Cortex of kidney (tissue), 1 donor: ENCODE data around the gene FAM149A.

ENCODE experiments used
- DNase-seq: peaks from one replicate; lab custom pipeline; 2025; lab: John Stamatoyannopoulos, UW

FAM149A gene

GRCh38 chr4:186158966-186159365 lies 54.5 kb downstream of the FAM149A start:
- no peak for DNase-seq

DNA sequence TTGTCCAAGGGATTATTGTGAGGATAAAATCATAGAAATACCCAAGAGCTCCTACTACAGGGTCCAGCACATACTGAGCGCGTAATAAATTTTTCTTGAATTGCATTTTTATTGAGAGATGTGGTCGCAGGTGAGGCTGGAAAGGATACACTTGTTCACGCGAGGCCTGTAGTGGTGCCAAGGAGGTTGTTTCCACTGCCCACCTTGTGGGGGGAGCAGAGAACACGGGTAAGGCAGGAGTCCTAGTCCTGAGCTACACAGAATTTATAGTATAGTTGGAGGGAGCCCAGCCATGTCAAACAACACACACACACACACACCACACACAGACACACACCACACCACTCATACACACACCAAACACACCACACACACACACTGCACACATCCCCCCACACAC lies 55.1 kb downstream of the FAM149A start:
- DNase-seq, result no peak

DNA sequence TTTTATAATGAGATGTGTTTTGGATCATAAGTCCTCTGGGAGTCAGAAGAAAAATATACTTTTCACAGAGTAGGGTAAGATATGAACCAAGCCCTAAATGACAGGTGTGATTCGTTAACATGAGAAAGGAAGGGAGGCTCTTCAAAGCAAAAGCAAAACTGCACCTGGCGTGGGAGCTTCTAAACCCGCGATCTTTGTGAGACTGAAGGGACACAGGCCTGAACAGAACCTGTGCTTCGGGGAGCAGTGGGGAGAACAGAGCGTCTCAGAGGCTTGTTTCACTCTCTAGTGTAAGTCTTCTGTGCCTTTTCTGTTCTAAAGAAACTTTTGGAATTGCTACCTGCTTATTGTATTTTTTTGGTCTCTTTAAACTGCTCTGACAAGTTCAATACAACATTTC lies 56.6 kb downstream of the FAM149A start:
- no peak for DNase-seq

DNA sequence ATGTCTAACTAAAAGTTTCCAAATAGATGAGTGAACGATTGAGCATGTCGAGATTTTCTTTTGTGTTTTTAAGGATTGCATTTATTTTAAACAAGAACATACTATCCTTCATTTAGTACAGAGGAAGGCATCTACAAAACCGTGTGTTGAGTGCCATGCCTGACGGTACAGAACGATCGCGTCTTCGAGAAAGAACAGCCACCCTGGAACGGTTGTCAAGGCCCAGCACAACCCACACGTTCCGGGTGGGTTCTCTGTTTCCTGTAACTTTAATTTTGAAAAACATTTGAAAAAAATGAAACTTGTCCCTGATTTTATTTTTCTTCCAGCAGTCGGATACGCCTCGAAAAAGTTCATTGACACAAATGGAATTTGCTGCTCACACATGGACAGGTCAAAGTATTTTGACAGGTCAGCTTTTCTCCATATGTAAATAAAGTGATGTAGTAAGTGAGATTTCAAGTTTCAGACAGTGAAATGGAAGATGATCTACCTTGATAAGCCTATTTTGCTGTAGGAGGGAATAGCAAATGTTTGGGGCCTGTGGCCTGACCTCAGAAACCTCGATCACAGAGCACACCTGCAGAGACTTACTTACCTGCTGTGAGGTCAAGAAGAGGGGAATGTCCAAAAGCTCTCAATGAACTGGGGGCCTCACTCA lies 62.5 kb downstream of the FAM149A start:
- DNase-seq, result no peak

DNA sequence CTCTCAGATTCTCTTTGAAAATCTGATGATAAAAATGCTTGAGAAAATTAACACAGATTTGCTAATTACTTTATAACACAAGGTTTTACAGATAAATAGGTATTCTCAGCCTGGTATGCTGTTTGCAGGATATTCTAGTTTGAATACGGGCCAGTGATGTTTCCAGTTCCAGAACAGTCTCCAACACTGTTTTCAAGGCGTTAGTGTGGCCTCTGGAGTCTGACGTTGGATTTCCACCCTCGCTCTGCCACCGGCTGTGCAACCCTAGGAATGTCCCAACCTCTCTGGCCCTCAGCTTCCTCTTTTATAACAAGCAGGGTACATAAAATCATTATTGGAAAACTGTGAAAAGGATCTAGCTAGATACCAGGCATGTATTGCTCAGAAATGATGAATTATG lies 63.1 kb downstream of the FAM149A start:
- no peak for DNase-seq

DNA sequence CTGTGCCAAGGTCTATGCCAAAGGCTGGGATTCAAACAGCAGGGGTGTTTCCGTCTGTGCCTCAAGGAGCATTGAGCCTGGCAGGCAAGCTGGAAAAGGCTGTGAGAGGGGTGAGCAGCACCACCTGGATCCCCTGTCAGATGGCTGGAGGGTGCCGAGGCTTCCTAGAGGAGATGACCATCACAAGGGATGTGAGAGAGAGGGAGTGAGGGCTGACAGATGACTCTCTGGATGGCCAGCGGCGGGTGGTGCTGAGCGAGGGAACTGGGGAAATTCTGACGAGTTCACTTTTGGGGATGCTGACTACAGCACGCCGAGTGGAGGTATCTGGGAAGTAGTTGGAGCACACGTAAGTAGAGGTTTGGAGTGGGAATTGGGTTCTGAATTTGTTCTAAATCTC lies 64.2 kb downstream of the FAM149A start:
- no peak for DNase-seq

DNA sequence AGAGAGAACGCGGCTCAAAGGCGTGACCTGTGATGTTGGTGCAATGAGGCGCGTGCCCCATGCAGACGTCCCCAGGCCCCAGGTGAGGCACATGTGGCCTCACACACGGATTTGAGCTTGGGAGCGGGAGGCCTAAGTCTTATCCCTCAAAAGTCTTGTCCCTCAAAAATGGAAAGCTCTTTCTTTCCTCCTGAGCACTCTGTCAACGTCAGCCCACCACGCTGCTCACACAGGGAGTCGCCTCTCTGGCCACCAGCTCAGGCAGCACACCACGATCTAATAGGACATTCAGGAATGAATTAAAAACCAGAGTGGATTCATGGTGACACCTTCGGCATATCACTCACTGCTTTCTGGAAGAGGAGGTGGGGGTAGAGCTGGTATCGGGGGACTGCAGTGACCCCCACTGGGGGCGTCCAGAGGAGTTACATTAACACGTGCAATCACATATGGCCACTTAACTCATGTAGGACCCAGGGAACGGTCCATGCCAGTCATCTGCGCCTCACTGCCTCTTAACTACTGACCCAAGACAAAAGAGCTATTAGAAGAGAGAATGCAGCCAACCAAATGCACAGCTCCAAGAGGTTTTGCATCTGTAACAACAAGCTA lies 64.9 kb downstream of the FAM149A start:
- DNase-seq, result no peak

GRCh38 chr4:186169945-186170802 lies 65.7 kb downstream of the FAM149A start:
- DNase-seq, result no peak

- DNase-seq, result no peak
Observed at GRCh38 chr4:186170966-186171365, 66.5 kb downstream of the FAM149A start.

DNA sequence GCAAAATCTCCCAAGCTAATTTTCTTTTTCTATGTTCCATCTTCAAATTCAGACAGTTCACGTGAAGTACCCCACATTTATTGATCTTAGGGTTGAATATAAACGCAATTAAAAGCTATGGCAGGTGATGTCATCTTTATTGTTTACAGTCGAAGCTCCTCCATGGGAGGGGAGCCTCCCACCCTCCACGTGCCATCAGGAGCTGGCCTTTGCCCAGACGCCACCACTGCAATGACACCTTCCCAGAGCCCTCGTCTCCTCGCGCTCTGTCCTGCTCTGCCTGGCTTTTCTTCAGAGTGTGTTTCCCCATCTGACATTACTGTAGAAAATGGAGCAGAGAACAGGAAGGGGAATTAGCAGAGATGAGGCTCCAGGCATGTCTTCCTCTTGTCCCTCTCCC lies 68.0 kb downstream of the FAM149A start:
- DNase-seq, result no peak

DNA sequence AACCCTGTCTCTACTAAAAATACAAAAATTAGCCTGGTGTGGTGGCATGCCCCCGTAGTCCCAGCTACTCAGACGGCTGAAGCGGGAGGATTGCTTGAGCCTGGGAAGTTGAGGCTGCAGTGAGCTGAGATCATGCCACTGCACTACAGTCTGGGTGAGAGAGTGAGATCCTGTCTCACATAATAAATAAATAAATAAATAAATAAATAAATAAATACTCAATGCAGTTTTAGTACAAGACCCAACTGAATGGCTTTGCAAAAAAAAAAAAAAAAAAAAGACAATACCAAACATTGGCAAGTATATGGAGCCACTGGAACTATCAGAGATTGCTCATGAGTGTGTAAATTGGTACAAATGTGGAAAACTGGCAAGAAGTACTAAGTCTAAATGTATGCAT lies 83.6 kb downstream of the FAM149A start:
- DNase-seq, result no peak

DNA sequence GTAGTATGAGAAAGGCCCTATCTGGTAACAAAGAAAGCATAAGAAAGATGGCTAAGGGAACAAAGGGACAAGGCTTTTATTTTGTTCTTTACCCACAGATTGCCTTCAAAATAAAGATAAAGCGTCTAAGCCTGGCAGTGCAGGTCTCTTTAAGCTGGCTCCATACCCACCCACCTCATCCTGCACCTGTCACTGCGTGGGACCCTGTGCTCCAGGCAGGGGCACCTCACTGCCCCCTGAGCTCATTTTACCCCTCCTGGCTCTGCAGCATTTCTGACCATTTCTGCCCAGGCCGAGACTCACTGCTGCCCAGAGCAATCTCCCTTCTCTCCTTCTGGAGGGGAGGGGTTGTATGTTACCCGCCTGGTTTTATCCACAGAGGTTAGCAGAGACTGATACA lies 85.2 kb downstream of the FAM149A start:
- no peak for DNase-seq

DNA sequence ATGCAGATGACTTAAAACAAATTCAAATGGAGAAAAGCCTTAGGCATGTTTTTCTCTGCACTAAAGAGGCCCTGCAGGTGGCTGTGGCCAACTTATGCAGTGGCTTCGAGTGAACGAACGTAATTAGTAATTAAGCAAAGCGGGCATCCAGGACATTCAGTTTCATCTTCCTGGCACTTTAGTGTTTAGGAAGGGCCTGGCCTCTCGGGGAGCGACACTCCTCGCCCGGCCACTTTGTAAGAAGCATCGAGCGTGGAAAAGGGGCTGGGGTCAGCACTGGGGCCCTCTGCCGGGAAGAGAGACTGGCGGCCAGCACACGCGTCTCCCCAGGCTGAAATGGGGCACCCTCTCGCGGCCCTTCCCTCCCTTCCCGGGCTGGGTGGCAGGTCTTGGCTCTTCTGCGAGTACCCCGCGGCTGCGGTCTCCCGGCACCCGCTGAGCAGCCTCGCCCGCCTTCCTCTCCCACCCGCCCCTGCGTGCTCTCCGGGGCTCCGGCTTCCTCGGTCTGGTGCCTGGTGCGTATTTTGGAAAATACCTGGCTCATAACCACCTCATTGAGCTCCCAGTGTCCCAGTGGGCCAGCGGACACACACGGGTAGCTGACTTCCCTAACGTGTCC lies 86.2 kb downstream of the FAM149A start:
- DNase-seq, result no peak

DNA sequence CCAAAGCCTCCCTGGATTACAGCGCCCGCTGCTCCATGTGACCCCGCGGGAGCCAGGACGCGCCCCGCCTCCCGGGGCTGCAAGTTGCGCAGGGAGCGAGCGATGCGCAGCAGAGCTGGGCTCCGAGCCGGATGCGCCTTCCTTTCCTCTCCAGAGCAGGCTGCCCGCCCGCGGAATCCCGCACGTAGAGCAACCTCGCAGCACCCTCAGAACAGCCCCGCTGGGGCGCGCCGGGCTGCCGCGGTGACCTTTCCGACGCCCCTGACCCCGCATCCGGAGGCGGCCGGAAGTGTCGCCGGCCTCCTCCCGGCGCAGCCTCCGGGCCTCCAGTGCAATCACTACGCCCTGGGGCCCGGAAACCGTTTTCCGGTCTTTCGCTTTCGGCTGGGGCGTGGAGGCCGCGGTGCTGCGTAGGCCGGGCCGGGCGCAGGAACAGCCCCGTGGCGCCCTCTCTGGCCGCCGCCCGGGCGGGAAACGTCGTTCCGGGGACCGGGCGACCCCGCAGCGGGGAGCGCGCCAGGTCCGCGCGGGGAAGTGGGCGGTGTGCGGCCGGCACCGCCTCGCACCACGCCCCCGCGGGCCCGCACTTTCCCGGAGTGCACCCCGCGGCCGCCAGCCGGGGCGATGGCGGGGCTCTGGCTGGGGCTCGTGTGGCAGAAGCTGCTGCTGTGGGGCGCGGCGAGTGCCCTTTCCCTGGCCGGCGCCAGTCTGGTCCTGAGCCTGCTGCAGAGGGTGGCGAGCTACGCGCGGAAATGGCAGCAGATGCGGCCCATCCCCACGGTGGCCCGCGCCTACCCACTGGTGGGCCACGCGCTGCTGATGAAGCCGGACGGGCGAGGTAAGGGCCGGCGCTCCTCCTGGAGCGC lies 86.9 kb downstream of the FAM149A start, which contains the start of gene CYP4V2:
TSS of gene CYP4V2 (plus strand) at position 368 of the 866 bp plus-strand sequence. CDS start at position 625, 257 bp downstream.
- DNase-seq, result no peak

DNA sequence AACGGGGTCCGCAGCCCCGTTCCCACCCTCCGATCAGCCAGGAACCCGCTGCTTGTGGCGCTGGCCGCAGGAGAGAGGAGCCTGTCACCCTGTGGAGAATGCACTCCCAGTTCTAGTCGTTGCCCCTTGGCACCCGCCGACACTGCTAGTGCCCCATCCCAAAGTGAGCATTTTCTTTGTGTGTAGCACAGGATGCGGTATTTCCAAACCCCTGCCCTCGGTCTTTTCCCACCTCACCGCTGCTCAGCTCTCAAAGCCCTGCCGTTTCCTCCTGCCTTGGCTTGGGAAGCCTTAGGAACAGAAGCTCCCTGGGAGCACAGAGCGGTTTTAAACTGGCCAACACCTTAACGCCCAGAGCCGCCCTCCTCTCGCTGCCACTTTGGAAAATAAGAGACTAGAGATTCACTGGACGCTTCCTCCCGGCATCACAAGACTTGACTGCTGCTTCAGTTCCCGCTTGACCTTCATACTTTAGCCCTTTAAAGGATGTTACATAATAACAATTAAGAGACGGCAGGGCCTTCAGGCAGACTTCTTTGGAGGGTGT lies 87.6 kb downstream of the FAM149A start:
- no peak for DNase-seq

DNA sequence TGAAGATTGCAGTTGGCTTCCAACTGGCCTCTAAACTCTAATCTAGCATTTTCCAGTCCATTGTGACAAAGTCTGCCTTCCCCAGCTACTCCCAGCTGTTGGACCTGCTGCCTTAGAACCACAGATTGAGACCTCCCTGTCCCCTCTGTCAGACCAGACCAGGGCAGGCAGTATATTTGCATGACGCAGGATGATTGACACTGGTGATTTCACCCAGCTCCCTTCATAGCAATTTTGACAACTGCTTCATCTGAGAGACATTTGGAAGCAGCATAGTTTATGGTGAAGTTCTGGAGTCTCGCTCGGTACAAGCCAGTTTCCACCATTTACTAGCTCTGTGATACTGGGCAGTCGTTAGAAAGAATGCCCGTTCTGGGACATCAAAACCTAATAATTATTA lies 89.3 kb downstream of the FAM149A start:
- no peak for DNase-seq

- DNase-seq, result no peak
Observed at GRCh38 chr4:186196063-186196462, 91.6 kb downstream of the FAM149A start.

DNA sequence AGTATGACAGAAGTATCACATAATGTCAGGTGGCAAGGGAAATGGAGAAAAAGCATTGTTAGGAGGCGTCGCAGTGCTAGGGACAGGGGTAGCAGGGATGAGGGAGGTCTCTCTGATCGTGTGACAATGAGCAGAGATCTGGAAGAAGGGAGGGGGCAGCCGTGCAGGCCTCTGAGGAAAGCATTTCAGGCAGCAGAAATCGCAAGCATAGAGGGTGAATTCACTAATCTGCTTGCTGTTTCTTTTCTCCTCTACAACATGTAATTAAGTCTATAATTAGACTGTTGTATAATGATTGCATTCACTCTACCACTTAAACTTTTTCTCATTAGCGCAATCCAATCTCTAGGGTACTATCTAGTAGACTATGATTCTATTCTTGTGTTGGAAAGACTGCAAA lies 96.0 kb downstream of the FAM149A start:
- no peak for DNase-seq

- DNase-seq, result no peak
Observed at GRCh38 chr4:186201010-186201409, 96.5 kb downstream of the FAM149A start.

GRCh38 chr4:186201535-186202230 lies 97.2 kb downstream of the FAM149A start:
- no peak for DNase-seq
